Measurements from ENCODE around the gene FAM177B.

FAM177B gene

GRCh38 chr1:222716393-222716792 is 20.6 kb upstream of the FAM177B start:
- DNase-seq (ENCODE audit: insufficient read length, low spot score), result no peak
- no peak for FAIRE-seq

GRCh38 chr1:222728746-222729145 is 8.3 kb upstream of the FAM177B start:
- TF ChIP-seq, protein P1, sequence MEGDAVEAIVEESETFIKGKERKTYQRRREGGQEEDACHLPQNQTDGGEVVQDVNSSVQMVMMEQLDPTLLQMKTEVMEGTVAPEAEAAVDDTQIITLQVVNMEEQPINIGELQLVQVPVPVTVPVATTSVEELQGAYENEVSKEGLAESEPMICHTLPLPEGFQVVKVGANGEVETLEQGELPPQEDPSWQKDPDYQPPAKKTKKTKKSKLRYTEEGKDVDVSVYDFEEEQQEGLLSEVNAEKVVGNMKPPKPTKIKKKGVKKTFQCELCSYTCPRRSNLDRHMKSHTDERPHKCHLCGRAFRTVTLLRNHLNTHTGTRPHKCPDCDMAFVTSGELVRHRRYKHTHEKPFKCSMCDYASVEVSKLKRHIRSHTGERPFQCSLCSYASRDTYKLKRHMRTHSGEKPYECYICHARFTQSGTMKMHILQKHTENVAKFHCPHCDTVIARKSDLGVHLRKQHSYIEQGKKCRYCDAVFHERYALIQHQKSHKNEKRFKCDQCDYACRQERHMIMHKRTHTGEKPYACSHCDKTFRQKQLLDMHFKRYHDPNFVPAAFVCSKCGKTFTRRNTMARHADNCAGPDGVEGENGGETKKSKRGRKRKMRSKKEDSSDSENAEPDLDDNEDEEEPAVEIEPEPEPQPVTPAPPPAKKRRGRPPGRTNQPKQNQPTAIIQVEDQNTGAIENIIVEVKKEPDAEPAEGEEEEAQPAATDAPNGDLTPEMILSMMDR (IDR thresholded peaks at IDR 0.05; ENCODE audit: insufficient read depth, missing control alignments), result no peak
- FAIRE-seq, result no peak
- DNase-seq (ENCODE audit: insufficient read length, low spot score), result no peak

More at GRCh38 chr1:222716393-222716792, 20.6 kb upstream of the FAM177B start:
- TF ChIP-seq, protein P1 (IDR thresholded peaks at IDR 0.05; ENCODE audit: insufficient read depth, missing control alignments), result no peak

- TF ChIP-seq, protein P1 (IDR thresholded peaks at IDR 0.05; ENCODE audit: insufficient read depth, missing control alignments), result no peak
- DNase-seq (ENCODE audit: insufficient read length, low spot score) (no peak), FAIRE-seq (peak; percentile 88)
Observed at GRCh38 chr1:222730866-222731265, 6.1 kb upstream of the FAM177B start.

DNA sequence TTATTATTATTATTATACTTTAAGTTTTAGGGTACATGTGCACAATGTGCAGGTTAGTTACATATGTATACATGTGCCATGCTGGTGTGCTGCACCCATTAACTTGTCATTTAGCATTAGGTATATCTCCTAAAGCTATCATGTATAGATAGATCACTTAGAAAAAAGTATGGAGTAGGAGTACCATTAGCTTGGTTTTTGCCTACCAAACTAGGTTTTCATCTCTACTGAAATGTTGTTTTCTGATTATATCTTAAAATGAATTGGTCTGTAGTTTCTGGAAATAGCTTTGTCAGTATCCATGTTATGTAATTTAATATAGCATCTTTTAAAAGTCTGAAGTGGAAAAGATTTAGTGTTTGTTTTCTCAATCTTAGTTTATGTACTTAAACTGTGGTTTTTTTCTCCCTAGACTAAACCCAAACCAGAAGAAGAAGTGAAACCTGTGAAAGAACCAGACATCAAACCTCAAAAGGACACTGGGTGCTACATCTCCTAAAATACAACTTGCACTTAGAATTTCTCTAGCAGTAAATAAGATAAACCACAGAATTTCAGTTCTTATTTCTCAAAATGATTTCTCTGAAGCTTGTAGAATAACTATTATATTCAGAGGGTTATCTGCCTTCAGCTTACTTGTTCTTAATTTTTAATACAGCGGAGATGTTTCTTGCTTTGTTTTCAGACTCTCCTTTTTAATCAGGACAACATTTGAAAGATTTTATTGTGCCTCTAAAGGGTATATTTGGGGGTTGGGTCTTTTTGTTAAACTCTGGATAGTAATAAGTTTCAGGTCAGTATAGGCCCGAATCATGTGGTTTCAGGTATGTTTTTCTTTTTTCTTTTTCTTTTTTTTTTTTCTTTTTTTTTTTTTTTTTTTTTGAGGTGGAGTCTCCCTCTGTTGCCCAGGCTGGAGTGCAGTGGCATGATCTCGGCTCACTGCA is 4.5 kb upstream of the FAM177B start:
- FAIRE-seq (no peak), DNase-seq (ENCODE audit: insufficient read length, low spot score) (no peak)
- TF ChIP-seq, protein P1 (IDR thresholded peaks at IDR 0.05; ENCODE audit: insufficient read depth, missing control alignments), result no peak

DNA sequence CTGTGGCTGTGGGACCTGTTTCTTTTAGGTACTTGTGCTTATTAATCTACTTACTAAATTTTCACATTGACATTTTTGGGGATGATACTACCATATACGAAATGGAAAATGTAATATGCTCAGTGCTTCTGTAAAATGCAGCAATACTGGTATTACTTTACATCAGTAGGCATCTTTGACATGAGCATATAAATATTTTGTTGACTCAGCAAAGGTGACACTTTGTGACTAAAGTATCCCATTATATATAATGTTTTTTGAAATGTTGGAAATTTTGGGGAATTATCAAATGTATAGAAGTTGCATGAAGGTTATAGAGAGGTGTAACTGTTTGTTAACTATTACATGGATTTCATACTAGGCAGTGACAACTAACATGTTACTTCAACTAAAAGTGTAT is 2.3 kb upstream of the FAM177B start:
- TF ChIP-seq, protein P1 (IDR thresholded peaks at IDR 0.05; ENCODE audit: insufficient read depth, missing control alignments), result no peak
- peak; percentile 16 for FAIRE-seq
- no peak for DNase-seq (ENCODE audit: insufficient read length, low spot score)

- TF ChIP-seq, protein P1 (IDR thresholded peaks at IDR 0.05; ENCODE audit: insufficient read depth, missing control alignments), result no peak
- FAIRE-seq (no peak), DNase-seq (ENCODE audit: insufficient read length, low spot score) (no peak)
Observed at GRCh38 chr1:222736470-222736869, 532 bp upstream of the FAM177B start.

DNA sequence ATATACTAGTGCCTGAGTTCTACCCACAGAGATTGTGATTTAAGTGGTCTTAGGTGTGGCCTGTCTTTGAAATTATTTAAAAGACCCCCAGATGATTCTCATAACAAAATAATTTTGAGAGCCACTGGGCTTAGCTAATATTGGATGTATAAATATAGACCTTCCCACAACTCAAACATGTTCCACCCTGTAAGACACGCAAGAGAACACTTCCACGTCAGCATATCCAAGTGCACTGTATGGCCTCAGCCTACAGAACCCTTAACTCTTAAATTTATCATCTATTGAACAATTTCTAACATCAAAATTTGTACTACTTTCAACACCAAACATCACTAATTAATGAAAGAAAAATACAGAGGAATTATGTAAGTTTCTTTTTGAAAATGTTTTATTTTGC is 2.5 kb downstream of the FAM177B start:
- TF ChIP-seq, protein P1 (IDR thresholded peaks at IDR 0.05; ENCODE audit: insufficient read depth, missing control alignments), result no peak
- no peak for DNase-seq (ENCODE audit: insufficient read length, low spot score)
- no peak for FAIRE-seq
